ENCODE measurements around the gene IMPDH1.

Gene IMPDH1

GRCh38 chr7:128351296-128352152 is 58.3 kb downstream of the IMPDH1 start:
- H2AFZ ChIP-seq (ENCODE audit: low read length): no peak overlapping the region
- no peak overlapping the region for H3K27ac ChIP-seq (ENCODE audit: low read depth, low read length, poor library complexity, severe bottlenecking)
- H3K36me3 ChIP-seq (ENCODE audit: insufficient read depth, low read length): no peaks in the 10 kb centered on the region
- H3K27me3 ChIP-seq (ENCODE audit: insufficient read depth, low read length): peaks cover 12% of the 10 kb centered on the region
- no peaks in the 10 kb centered on the region for H3F3A ChIP-seq (ENCODE audit: insufficient read depth, low read length)
- H3K9ac ChIP-seq (ENCODE audit: low read length): no peak overlapping the region
- no peaks in the 10 kb centered on the region for H3K4me1 ChIP-seq (ENCODE audit: insufficient read depth, low read length, severe bottlenecking)
- H3K9me2 ChIP-seq (ENCODE audit: low read depth, low read length): no peaks in the 10 kb centered on the region
- H3K79me2 ChIP-seq (ENCODE audit: insufficient read depth, low read length): no peaks in the 10 kb centered on the region
- H3K4me3 ChIP-seq (ENCODE audit: low read depth, low read length, poor library complexity, severe bottlenecking): no peak overlapping the region
- no peaks in the 10 kb centered on the region for H3K9me3 ChIP-seq (ENCODE audit: low read length)
- TF ChIP-seq EZH2 (IDR thresholded peaks at IDR 0.05; ENCODE audit: borderline replicate concordance, low read length): no peak
- TF ChIP-seq, protein P1, sequence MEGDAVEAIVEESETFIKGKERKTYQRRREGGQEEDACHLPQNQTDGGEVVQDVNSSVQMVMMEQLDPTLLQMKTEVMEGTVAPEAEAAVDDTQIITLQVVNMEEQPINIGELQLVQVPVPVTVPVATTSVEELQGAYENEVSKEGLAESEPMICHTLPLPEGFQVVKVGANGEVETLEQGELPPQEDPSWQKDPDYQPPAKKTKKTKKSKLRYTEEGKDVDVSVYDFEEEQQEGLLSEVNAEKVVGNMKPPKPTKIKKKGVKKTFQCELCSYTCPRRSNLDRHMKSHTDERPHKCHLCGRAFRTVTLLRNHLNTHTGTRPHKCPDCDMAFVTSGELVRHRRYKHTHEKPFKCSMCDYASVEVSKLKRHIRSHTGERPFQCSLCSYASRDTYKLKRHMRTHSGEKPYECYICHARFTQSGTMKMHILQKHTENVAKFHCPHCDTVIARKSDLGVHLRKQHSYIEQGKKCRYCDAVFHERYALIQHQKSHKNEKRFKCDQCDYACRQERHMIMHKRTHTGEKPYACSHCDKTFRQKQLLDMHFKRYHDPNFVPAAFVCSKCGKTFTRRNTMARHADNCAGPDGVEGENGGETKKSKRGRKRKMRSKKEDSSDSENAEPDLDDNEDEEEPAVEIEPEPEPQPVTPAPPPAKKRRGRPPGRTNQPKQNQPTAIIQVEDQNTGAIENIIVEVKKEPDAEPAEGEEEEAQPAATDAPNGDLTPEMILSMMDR (IDR thresholded peaks at IDR 0.05; ENCODE audit: low read length): no peak
- no peaks in the 10 kb centered on the region for H4K20me1 ChIP-seq (ENCODE audit: insufficient read depth, low read length)
- H3K4me2 ChIP-seq (ENCODE audit: low read length): no peak overlapping the region

GRCh38 chr7:128350708-128351295 is 59.0 kb downstream of the IMPDH1 start:
- Histone ChIP-seq H3K36me3 (ENCODE audit: insufficient read depth, low read length) (no peaks in the 10 kb centered on the region), H3K27me3 (ENCODE audit: insufficient read depth, low read length) (peaks cover 12% of the 10 kb centered on the region), H3K79me2 (ENCODE audit: insufficient read depth, low read length) (no peaks in the 10 kb centered on the region), H3K4me2 (ENCODE audit: low read length) (no peak overlapping the region), H4K20me1 (ENCODE audit: insufficient read depth, low read length) (no peaks in the 10 kb centered on the region), H3K9ac (ENCODE audit: low read length) (no peak overlapping the region), H3K9me2 (ENCODE audit: low read depth, low read length) (no peaks in the 10 kb centered on the region), H2AFZ (ENCODE audit: low read length) (no peak overlapping the region), H3K9me3 (ENCODE audit: low read length) (no peaks in the 10 kb centered on the region), H3K4me1 (ENCODE audit: insufficient read depth, low read length, severe bottlenecking) (no peaks in the 10 kb centered on the region), H3F3A (ENCODE audit: insufficient read depth, low read length) (no peaks in the 10 kb centered on the region), H3K4me3 (ENCODE audit: low read depth, low read length, poor library complexity, severe bottlenecking) (no peak overlapping the region), H3K27ac (ENCODE audit: low read depth, low read length, poor library complexity, severe bottlenecking) (no peak overlapping the region)
- TF ChIP-seq EZH2 (IDR thresholded peaks at IDR 0.05; ENCODE audit: borderline replicate concordance, low read length): no peak
- TF ChIP-seq, protein P1 (IDR thresholded peaks at IDR 0.05; ENCODE audit: low read length): no peak

DNA sequence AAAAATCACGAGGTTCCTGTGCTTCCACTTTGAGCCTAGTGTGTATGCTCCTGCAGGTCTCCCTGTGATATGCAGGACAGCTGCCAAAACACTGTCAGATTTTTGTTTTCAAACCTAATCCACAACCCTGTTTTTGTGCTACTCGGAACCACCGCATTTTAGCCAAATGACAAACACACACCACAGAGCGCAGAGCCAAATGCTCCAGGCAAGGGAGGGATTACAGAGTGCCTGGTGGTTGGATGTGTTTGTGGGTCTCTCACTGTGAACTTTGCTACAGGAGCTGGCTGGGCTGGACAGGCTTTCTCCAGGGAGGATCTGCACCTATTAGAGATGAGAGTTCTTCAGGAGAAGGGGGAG is 60.3 kb downstream of the IMPDH1 start:
- no peak overlapping the region for H3K27ac ChIP-seq (ENCODE audit: low read depth, low read length, poor library complexity, severe bottlenecking)
- peaks cover 12% of the 10 kb centered on the region for H3K27me3 ChIP-seq (ENCODE audit: insufficient read depth, low read length)
- no peaks in the 10 kb centered on the region for H3K79me2 ChIP-seq (ENCODE audit: insufficient read depth, low read length)
- H3F3A ChIP-seq (ENCODE audit: insufficient read depth, low read length): no peaks in the 10 kb centered on the region
- no peaks in the 10 kb centered on the region for H3K4me1 ChIP-seq (ENCODE audit: insufficient read depth, low read length, severe bottlenecking)
- no peak overlapping the region for H3K4me2 ChIP-seq (ENCODE audit: low read length)
- no peaks in the 10 kb centered on the region for H3K9me2 ChIP-seq (ENCODE audit: low read depth, low read length)
- H2AFZ ChIP-seq (ENCODE audit: low read length): no peak overlapping the region
- H3K4me3 ChIP-seq (ENCODE audit: low read depth, low read length, poor library complexity, severe bottlenecking): no peak overlapping the region
- H3K36me3 ChIP-seq (ENCODE audit: insufficient read depth, low read length): no peaks in the 10 kb centered on the region
- TF ChIP-seq, protein P1 (IDR thresholded peaks at IDR 0.05; ENCODE audit: low read length): no peak
- TF ChIP-seq EZH2 (IDR thresholded peaks at IDR 0.05; ENCODE audit: borderline replicate concordance, low read length): no peak
- no peaks in the 10 kb centered on the region for H3K9me3 ChIP-seq (ENCODE audit: low read length)
- no peaks in the 10 kb centered on the region for H4K20me1 ChIP-seq (ENCODE audit: insufficient read depth, low read length)
- no peak overlapping the region for H3K9ac ChIP-seq (ENCODE audit: low read length)

Measured in OCI-LY1 (cell line).